ENCODE results near the gene TMEM43. TPM values are rescaled to one million over a fixed set of nuclear protein-coding genes. Genes with fewer than 3 reads are reported as not detected.
"Not testable (repeated sequence)": the region's sequence is repeated elsewhere in the genome, so short reads cannot be mapped to it uniquely, and the experiment has no call there.

TMEM43 gene
- total RNA-seq (10 to 100 TPM; 72.0 to 100.0 (median 87.3) TPM), polyA plus RNA-seq (100 to 1,000 TPM in 1 of 2 donors, 10 to 100 TPM in 1; 82.3 to 104 TPM)
- long read RNA-seq, donor 1, transcript TMEM43-201 (12 exons, 3,341 nt) = major isoform, 585 of 658 reads
- long read RNA-seq, donor 1, partial matches to known transcripts = 45 of 658 reads
- long read RNA-seq, donor 1, other reads (novel, unspliced or antisense) = 28 of 658 reads
- long read RNA-seq, donor 2, transcript TMEM43-201 (12 exons, 3,341 nt) = major isoform, 11 of 11 reads
- long read RNA-seq, donor 2, partial matches to known transcripts = 0 of 11 reads
- long read RNA-seq, donor 2, other reads (novel, unspliced or antisense) = 0 of 11 reads
- long read RNA-seq, donor 3, transcript TMEM43-201 (12 exons, 3,341 nt) = major isoform, 219 of 266 reads
- long read RNA-seq, donor 3, partial matches to known transcripts = 22 of 266 reads
- long read RNA-seq, donor 3, other reads (novel, unspliced or antisense) = 25 of 266 reads

- WGBS, 3 donors = 0% methylated on average over 32 to 55 of the region's 55 CpGs
These were observed at the start of gene TMEM43, which contains the start of gene CHCHD4 for GRCh38 chr3:14124615-14125192. Gene TMEM43, plus strand, starts transcription at chr3:14125052. Its CDS starts 142 bp downstream, at chr3:14125194. Gene CHCHD4, minus strand, starts transcription at chr3:14124870. Its CDS starts 194 bp downstream, at chr3:14124676.

GRCh38 chr3:14075233-14075632 lies 49.6 kb upstream of the TMEM43 start:
- H3K4me1 ChIP-seq (ENCODE audit: insufficient read depth); H3K9me3 ChIP-seq; DNase-seq; H3K4me3 ChIP-seq; H3K36me3 ChIP-seq; H3K27me3 ChIP-seq; H3K27ac ChIP-seq; intact Hi-C loops (cut with DNase I): not testable (repeated sequence)
- WGBS, 3 donors = 75 to 85% (median 79%) methylated on average over 3 of the region's 3 CpGs

More at GRCh38 chr3:14124615-14125192, at the start of gene TMEM43, which contains the start of gene CHCHD4:
- DNase-seq = peak; percentile 98 to 99 (median 99)
- Histone ChIP-seq H3K36me3 (no peaks in the 10 kb centered on the region), H3K4me3 (peak within 1 kb of the TSS; percentile 72), H3K27me3 (no peaks in the 10 kb centered on the region), H3K4me1 (ENCODE audit: insufficient read depth) (peaks cover 18% of the 10 kb centered on the region), H3K9me3 (no peaks in the 10 kb centered on the region), H3K27ac (peak within 1 kb of the TSS; percentile 49 to 88)
- intact Hi-C loops (cut with DNase I) = loop anchor here in 3 of 4 donors (2.0 to 10.0 kb wide), 4 partner anchors 50 to 230 kb away; partner anchors contain the start of genes LSM3 (in 2 of the 3) and XPC (in 2 of the 3)
- TF ChIP-seq POLR2A (IDR thresholded peaks at IDR 0.05) (peak; percentile 79), EP300 (IDR thresholded peaks at IDR 0.05) (no peak)

GRCh38 chr3:14077310-14077709 lies 47.5 kb upstream of the TMEM43 start:
- no peaks in the 10 kb centered on the region for H3K4me1 ChIP-seq (ENCODE audit: insufficient read depth)
- no peak for DNase-seq
- 93 to 96% (median 96%) methylated on average over 1 of the region's 1 CpG for WGBS, 3 donors
- no peak overlapping the region for H3K4me3 ChIP-seq
- no peaks in the 10 kb centered on the region for H3K9me3 ChIP-seq
- H3K36me3 ChIP-seq = no peaks in the 10 kb centered on the region
- no peak overlapping the region for H3K27ac ChIP-seq
- no peaks in the 10 kb centered on the region for H3K27me3 ChIP-seq
- intact Hi-C loops (cut with DNase I) = no loop called here
- no peak for TF ChIP-seq POLR2A (IDR thresholded peaks at IDR 0.05)
- no peak for TF ChIP-seq EP300 (IDR thresholded peaks at IDR 0.05)
- TF ChIP-seq CTCF (IDR thresholded peaks at IDR 0.05) = no peak

- no peak for DNase-seq
- H3K36me3 ChIP-seq = no peaks in the 10 kb centered on the region
- H3K9me3 ChIP-seq = no peaks in the 10 kb centered on the region
- intact Hi-C loops (cut with DNase I) = no loop called here
- 78 to 85% (median 84%) methylated on average over 5 of the region's 5 CpGs for WGBS, 3 donors
- no peak overlapping the region for H3K4me3 ChIP-seq
- no peaks in the 10 kb centered on the region for H3K4me1 ChIP-seq (ENCODE audit: insufficient read depth)
- no peak overlapping the region for H3K27ac ChIP-seq
- no peaks in the 10 kb centered on the region for H3K27me3 ChIP-seq
- TF ChIP-seq CTCF (IDR thresholded peaks at IDR 0.05) (no peak), EP300 (IDR thresholded peaks at IDR 0.05) (no peak), POLR2A (IDR thresholded peaks at IDR 0.05) (no peak)
These were observed 42.7 kb upstream of the TMEM43 start for GRCh38 chr3:14082108-14082657.

- intact Hi-C loops (cut with DNase I); H3K27ac ChIP-seq; H3K36me3 ChIP-seq; H3K4me1 ChIP-seq (ENCODE audit: insufficient read depth); H3K4me3 ChIP-seq; DNase-seq; H3K27me3 ChIP-seq; H3K9me3 ChIP-seq: not testable (repeated sequence)
- WGBS, 3 donors = 83 to 88% (median 85%) methylated on average over 5 of the region's 5 CpGs
These were observed 37.4 kb upstream of the TMEM43 start for GRCh38 chr3:14087461-14087860.

GRCh38 chr3:14091959-14092358 lies 32.9 kb upstream of the TMEM43 start:
- H3K9me3 ChIP-seq; H3K36me3 ChIP-seq; H3K27ac ChIP-seq; intact Hi-C loops (cut with DNase I); H3K4me1 ChIP-seq (ENCODE audit: insufficient read depth); DNase-seq; H3K4me3 ChIP-seq; H3K27me3 ChIP-seq: not testable (repeated sequence)
- WGBS, 3 donors = 59 to 84% (median 61%) methylated on average over 3 to 5 of the region's 5 CpGs
